H9 (cell line): ENCODE data around the gene MICAL2. TPM values are rescaled to one million over a fixed set of nuclear protein-coding genes. Genes with fewer than 3 reads are reported as not detected.

Experiments used
- DNase-seq: peaks from one replicate; pipeline ENCODE4 v3.0.0-alpha.2; 2017
- H2AFZ ChIP-seq: one replicate; pipeline ENCODE4 v1.6.1; 2013; ENCODE audit warnings: mild to moderate bottlenecking, low read length, control low read depth, moderate library complexity
- H2AK5ac ChIP-seq: 2 replicates; pipeline ENCODE4 v1.6.1; 2013; ENCODE audit warnings: low read length, control low read depth, mixed read lengths; ENCODE audit not compliant: insufficient read length
- H2BK120ac ChIP-seq: one replicate; pipeline ENCODE4 v1.6.1; 2013; ENCODE audit warnings: low read depth, mild to moderate bottlenecking, low read length, control low read depth, inconsistent platforms; ENCODE audit not compliant: poor library complexity, severe bottlenecking
- H2BK12ac ChIP-seq: 2 replicates; pipeline ENCODE4 v1.6.1; 2013; ENCODE audit warnings: low read length, control low read depth, mixed read lengths, low read depth; ENCODE audit not compliant: insufficient read length
- H2BK15ac ChIP-seq: 2 replicates; pipeline ENCODE4 v1.6.1; 2013; ENCODE audit warnings: low read depth, low read length, control low read depth
- H2BK20ac ChIP-seq: one replicate; pipeline ENCODE4 v1.6.1; 2013; ENCODE audit warnings: low read depth, mild to moderate bottlenecking, low read length, control low read depth, inconsistent platforms; ENCODE audit not compliant: poor library complexity, severe bottlenecking
- H2BK5ac ChIP-seq: 2 replicates; pipeline ENCODE4 v1.6.1; 2013; ENCODE audit warnings: low read length, control low read depth, mixed read lengths; ENCODE audit not compliant: insufficient read length
- H3K14ac ChIP-seq: 2 replicates; pipeline ENCODE4 v1.6.1; 2013; ENCODE audit warnings: low read length, control low read depth; ENCODE audit not compliant: insufficient read depth
- H3K18ac ChIP-seq: 2 replicates; pipeline ENCODE4 v1.6.1; 2013; ENCODE audit warnings: low read depth, mild to moderate bottlenecking, mixed read lengths, low read length, control low read depth; ENCODE audit not compliant: insufficient read length
- H3K23ac ChIP-seq: 2 replicates; pipeline ENCODE4 v1.6.1; 2013; ENCODE audit warnings: low read length, control low read depth, mixed read lengths, low read depth; ENCODE audit not compliant: insufficient read length
- H3K23me2 ChIP-seq: 2 replicates; pipeline ENCODE4 v1.6.1; 2013; ENCODE audit warnings: low read depth, mild to moderate bottlenecking, mixed read lengths, low read length, control low read depth; ENCODE audit not compliant: insufficient read length, poor library complexity, severe bottlenecking
- H3K27ac ChIP-seq: 2 replicates; pipeline ENCODE4 v1.5.1; 2013; ENCODE audit warnings: low read length, control low read depth, mixed read lengths, low read depth; ENCODE audit not compliant: insufficient read length
- H3K27me3 ChIP-seq: 2 replicates; pipeline ENCODE4 v1.6.1; 2013; ENCODE audit warnings: low read length, control low read depth, inconsistent platforms; ENCODE audit not compliant: insufficient read depth
- H3K4ac ChIP-seq: 2 replicates; pipeline ENCODE4 v1.6.1; 2013; ENCODE audit warnings: low read depth, mild to moderate bottlenecking, control low read depth, inconsistent platforms, low read length, moderate library complexity
- H3K4me1 ChIP-seq: 2 replicates; pipeline ENCODE4 v1.6.1; 2013; ENCODE audit warnings: low read length, control low read depth, inconsistent platforms; ENCODE audit not compliant: insufficient read depth
- H3K4me2 ChIP-seq: 2 replicates; pipeline ENCODE4 v1.6.1; 2013; ENCODE audit warnings: low read length, control low read depth, mixed read lengths; ENCODE audit not compliant: insufficient read length, insufficient read depth
- H3K56ac ChIP-seq: 2 replicates; pipeline ENCODE4 v1.6.1; 2013; ENCODE audit warnings: low read depth, mild to moderate bottlenecking, mixed read lengths, low read length, control low read depth; ENCODE audit not compliant: insufficient read length
- H3K79me1 ChIP-seq: 2 replicates; pipeline ENCODE4 v1.6.1; 2013; ENCODE audit warnings: low read depth, mild to moderate bottlenecking, moderate library complexity, low read length, control low read depth, inconsistent platforms; ENCODE audit not compliant: insufficient read depth, poor library complexity, severe bottlenecking
- H3K79me2 ChIP-seq: 2 replicates; pipeline ENCODE4 v1.6.1; 2013; ENCODE audit warnings: low read length, control low read depth, inconsistent platforms; ENCODE audit not compliant: insufficient read depth
- H3K9ac ChIP-seq: 2 replicates; pipeline ENCODE4 v1.6.1; 2013; ENCODE audit warnings: low read length, control low read depth, mixed read lengths; ENCODE audit not compliant: insufficient read length; ENCODE audit errors: extremely low read depth
- H3K9me3 ChIP-seq: one replicate; pipeline ENCODE4 v1.6.1; 2013; ENCODE audit warnings: low read depth, low read length, inconsistent platforms; ENCODE audit not compliant: control insufficient read depth
- H3T11ph ChIP-seq: one replicate; pipeline ENCODE4 v1.6.1; 2013; ENCODE audit warnings: mild to moderate bottlenecking, low read length, control low read depth, inconsistent platforms
- H4K20me1 ChIP-seq: one replicate; pipeline ENCODE4 v1.6.1; 2013; ENCODE audit not compliant: control insufficient read depth, insufficient read length, insufficient read depth
- H4K5ac ChIP-seq: 2 replicates; pipeline ENCODE4 v1.6.1; 2013; ENCODE audit warnings: low read depth, mild to moderate bottlenecking, mixed read lengths, low read length, control low read depth; ENCODE audit not compliant: insufficient read length
- H4K8ac ChIP-seq: replicated peaks from 2 replicates; pipeline ENCODE4 v1.6.1; 2013; ENCODE audit warnings: low read length, control low read depth, mixed read lengths, low read depth; ENCODE audit not compliant: insufficient read length
- H4K91ac ChIP-seq: 2 replicates; pipeline ENCODE4 v1.6.1; 2013; ENCODE audit warnings: low read depth, mild to moderate bottlenecking, moderate library complexity, mixed read lengths, low read length, control low read depth; ENCODE audit not compliant: insufficient read length
- H3K27ac Mint-ChIP-seq, 3 experiments: 2 replicates in 2 of 3; 3 replicates in 1 of 3; pipeline ENCODE4 v1.8.0; 2020 to 2021; ENCODE audit warnings: mixed read lengths in 3 of 3, mild to moderate bottlenecking in 1 of 3, moderate library complexity in 1 of 3
- H3K27me3 Mint-ChIP-seq: 2 replicates; pipeline ENCODE4 v1.8.0; 2021; ENCODE audit warnings: low read depth, mild to moderate bottlenecking, moderate library complexity, mixed read lengths
- H3K36me3 Mint-ChIP-seq, 3 experiments: 2 replicates in 2 of 3; 3 replicates in 1 of 3; pipeline ENCODE4 v1.8.0; 2020 to 2021; ENCODE audit warnings: low read depth in 3 of 3, mixed read lengths in 3 of 3; ENCODE audit not compliant: insufficient read depth in 1 of 3
- H3K4me1 Mint-ChIP-seq, 2 experiments: 2 replicates each; pipeline ENCODE4 v1.8.0; 2020; ENCODE audit warnings: mixed read lengths in 2 of 2
- H3K4me3 Mint-ChIP-seq, 2 experiments: 2 replicates in 1 of 2; 3 replicates in 1 of 2; pipeline ENCODE4 v1.8.0; 2020 to 2021; ENCODE audit warnings: mild to moderate bottlenecking in 2 of 2, mixed read lengths in 2 of 2, moderate library complexity in 1 of 2
- H3K9me3 Mint-ChIP-seq, 2 experiments: 2 replicates in 1 of 2; 3 replicates in 1 of 2; pipeline ENCODE4 v1.8.0; 2020; ENCODE audit warnings: mild to moderate bottlenecking in 2 of 2, mixed read lengths in 2 of 2, moderate library complexity in 1 of 2
- WGBS: extraction: QIAGEN DNeasy Blood & Tissue Kit; methylation state at CpG from one replicate; pipeline ENCODE4 v1.1.7; 2013; ENCODE audit warnings: missing lambda C conversion rate, low lambda C conversion rate, mixed read lengths; ENCODE audit not compliant: insufficient read length; ENCODE audit errors: extremely low coverage; 5-methylcytosine and 5-hydroxymethylcytosine counted together
- total RNA-seq: library from RNA; stranded (reverse); gene quantifications from 2 replicates; pipeline ENCODE4 v1.2.1, GENCODE V29; 2021
- TF ChIP-seq, protein P1 (sequence below): fragments of 200-600 bp; sonication (generic); conservative IDR thresholded peaks from 3 replicates; pipeline ENCODE4 v1.8.0; 2021; ENCODE audit warnings: antibody characterized with exemption, mild to moderate bottlenecking

The MICAL2 gene
- total RNA-seq, 1 experiment from 2014 or later = 4.7 TPM

DNA sequence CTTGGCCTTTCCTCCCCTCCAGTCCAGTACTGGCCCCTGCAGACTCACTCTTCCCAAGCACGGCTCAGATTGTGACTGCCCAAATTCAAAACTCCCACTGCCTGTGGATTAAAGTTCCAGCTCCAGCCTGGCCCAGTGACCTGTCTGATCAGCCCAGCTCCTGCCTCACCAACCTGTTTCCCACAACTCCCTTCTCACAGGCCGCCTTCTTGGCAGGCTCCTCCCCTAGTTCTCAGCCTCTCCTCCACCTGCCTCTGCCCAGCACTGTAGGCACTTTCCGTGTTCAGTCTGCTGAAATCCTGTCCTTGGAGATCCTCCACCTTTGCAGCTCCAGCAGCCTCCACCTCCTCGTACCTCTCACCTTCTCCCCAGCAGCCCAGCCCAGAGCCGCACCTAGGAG is 68.6 kb downstream of the MICAL2 start:
- Histone ChIP-seq H3K56ac (no peak overlapping the region), H3K18ac (no peak overlapping the region), H2BK20ac (no peak overlapping the region), H3K23me2 (no peaks in the 10 kb centered on the region), H3K23ac (no peak overlapping the region), H2BK120ac (no peak overlapping the region), H2BK5ac (no peak overlapping the region), H3K9ac (no peak overlapping the region), H3K27me3 (no peaks in the 10 kb centered on the region), H4K8ac (no peak overlapping the region), H4K91ac (no peak overlapping the region), H2AFZ (no peak overlapping the region), H2AK5ac (no peak overlapping the region), H3T11ph (no peak overlapping the region), H2BK15ac (no peak overlapping the region), H3K27ac (no peak overlapping the region), H3K4me1 (no peaks in the 10 kb centered on the region), H3K14ac (peak overlapping the region; percentile 59; the same call in 1 of the 2 replicates), H2BK12ac (no peak overlapping the region), H3K79me2 (no peaks in the 10 kb centered on the region), H3K9me3 (no peaks in the 10 kb centered on the region), H3K4me2 (no peak overlapping the region), H4K20me1 (no peaks in the 10 kb centered on the region), H3K79me1 (no peaks in the 10 kb centered on the region), H4K5ac (no peak overlapping the region), H3K4ac (no peak overlapping the region)
- TF ChIP-seq, protein P1, sequence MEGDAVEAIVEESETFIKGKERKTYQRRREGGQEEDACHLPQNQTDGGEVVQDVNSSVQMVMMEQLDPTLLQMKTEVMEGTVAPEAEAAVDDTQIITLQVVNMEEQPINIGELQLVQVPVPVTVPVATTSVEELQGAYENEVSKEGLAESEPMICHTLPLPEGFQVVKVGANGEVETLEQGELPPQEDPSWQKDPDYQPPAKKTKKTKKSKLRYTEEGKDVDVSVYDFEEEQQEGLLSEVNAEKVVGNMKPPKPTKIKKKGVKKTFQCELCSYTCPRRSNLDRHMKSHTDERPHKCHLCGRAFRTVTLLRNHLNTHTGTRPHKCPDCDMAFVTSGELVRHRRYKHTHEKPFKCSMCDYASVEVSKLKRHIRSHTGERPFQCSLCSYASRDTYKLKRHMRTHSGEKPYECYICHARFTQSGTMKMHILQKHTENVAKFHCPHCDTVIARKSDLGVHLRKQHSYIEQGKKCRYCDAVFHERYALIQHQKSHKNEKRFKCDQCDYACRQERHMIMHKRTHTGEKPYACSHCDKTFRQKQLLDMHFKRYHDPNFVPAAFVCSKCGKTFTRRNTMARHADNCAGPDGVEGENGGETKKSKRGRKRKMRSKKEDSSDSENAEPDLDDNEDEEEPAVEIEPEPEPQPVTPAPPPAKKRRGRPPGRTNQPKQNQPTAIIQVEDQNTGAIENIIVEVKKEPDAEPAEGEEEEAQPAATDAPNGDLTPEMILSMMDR = no peak
- peaks cover 2% of the 10 kb centered on the region for H3K27me3 Mint-ChIP-seq
- H3K36me3 Mint-ChIP-seq = no peaks in the 10 kb centered on the region
- peaks cover 7 to 13% of the 10 kb centered on the region in 2 experiments for H3K4me1 Mint-ChIP-seq
- DNase-seq = no peak
- H3K27ac Mint-ChIP-seq = no peak overlapping the region
- WGBS = no CpG with 5 or more reads among the region's 5 CpGs
- no peaks in the 10 kb centered on the region for H3K9me3 Mint-ChIP-seq
- no peak overlapping the region; a peak in 1 of 5 replicates for H3K4me3 Mint-ChIP-seq
